Superior temporal gyrus (tissue), 1 donor: ENCODE measurements around the gene ERI2.
A peak's percentile ranks its signal among the peaks of the same experiment; 100 is the strongest.
"Not testable (repeated sequence)": the region's sequence is repeated elsewhere in the genome, so short reads cannot be mapped to it uniquely, and the experiment has no call there.

Source experiments
- DNase-seq: peaks from one replicate; pipeline ENCODE4 v3.0.0-alpha.2; 2016; ENCODE audit errors: extremely low spot score

Gene ERI2

GRCh38 chr16:20814784-20815183, 8.5 kb upstream of the ERI2 start:
- peak; percentile 25 for DNase-seq

GRCh38 chr16:20812510-20812909, 6.2 kb upstream of the ERI2 start:
- no peak for DNase-seq

- DNase-seq = no peak
Measured at GRCh38 chr16:20811889-20812439, 5.7 kb upstream of the ERI2 start.

DNA sequence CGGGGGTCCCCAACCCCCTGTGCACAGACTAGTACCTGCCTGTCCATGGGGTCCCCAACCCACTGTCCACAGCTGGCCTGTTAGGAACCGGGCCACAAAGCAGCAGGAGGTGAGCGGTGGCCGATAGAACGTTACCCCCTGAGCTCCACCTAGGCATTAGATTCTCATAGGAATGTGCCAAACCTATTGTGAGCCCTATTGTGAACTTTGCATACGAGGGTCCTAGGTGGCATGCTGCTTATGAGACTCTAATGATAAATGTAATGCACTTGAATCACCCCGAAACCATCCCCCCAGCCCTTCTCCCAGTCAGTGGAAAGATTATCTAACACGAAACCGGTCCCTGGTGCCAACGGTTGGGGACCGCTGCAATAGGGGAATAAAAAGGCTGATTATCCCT, 1.6 kb upstream of the ERI2 start:
- DNase-seq = no peak

DNA sequence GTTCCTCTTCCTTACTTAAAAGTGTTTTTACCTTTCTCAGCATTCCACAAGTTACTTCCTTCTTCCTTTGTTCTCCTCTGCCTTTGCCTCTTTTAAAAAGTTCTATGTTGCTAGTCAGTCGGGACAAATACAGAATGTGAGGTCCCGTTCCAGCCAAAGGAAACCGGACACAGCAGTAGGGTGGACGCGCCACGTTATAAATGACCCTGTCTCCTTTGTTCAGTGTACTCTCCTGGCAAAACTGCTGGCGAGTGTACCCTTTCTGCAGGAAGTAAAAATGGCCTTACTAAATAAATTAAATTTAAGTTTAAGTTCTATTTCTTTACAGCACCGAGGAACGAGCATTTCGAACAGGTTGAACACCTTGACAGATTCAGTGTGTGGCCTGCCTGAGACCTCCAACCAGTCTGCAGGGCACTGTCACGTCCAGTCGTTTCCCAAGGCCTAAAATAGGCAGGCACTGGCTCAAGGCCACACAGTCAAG, 546 bp downstream of the ERI2 start:
- not testable (repeated sequence) for DNase-seq

- DNase-seq = no peak
Measured at GRCh38 chr16:20803561-20804214, 2.6 kb downstream of the ERI2 start.

GRCh38 chr16:20803192-20803560, 3.1 kb downstream of the ERI2 start:
- DNase-seq = no peak

- no peak for DNase-seq
Measured at GRCh38 chr16:20801278-20801677, 5.0 kb downstream of the ERI2 start.

DNA sequence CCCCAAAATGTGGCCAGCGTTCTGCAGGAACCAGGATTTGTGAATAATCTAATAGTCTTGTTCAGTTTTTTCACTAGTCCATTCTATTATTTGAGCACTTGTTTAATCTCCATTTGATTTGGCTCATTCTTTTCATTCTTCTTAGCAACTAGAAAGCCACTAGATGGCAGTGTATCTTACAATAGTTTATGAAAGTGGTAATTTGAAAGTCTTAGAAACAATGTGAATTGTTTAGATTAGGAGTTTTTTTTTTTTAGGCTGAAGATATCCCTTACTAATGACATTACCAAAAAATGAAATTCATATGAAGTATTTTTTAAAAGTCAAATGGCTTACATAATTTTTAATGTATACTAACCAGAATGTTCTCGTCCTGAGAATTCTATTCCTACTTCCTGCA, 6.7 kb downstream of the ERI2 start:
- peak; percentile 62 for DNase-seq

GRCh38 chr16:20798364-20798763, 7.9 kb downstream of the ERI2 start:
- no peak for DNase-seq

DNA sequence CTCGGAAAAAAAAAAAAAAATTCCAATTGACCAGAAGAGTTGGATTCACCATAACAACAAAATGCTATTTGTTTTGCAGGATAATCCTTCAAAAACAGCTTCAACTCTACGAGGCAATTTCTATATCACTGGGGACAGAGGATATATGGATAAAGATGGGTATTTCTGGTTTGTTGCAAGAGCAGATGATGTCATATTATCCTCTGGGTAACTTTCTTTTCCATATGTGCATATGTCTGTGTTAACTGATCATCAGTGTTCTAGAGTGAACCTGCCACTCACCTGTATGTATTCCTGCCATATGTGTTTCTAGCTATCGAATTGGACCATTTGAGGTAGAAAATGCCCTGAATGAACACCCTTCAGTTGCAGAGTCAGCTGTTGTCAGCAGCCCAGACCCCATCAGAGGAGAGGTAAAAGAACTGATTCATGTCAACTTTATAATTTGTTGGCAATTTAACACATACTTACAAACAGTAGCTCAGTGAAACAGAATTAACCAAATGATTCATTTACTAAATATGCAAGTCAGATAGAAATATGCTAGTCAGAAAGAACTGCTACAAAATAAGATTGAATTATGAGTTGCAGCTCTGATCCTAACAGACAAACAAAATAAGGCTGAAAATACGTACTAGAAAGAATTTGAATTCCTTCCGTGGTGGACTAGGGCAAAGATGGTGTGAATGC, 14.2 kb downstream of the ERI2 start:
- no peak for DNase-seq

DNA sequence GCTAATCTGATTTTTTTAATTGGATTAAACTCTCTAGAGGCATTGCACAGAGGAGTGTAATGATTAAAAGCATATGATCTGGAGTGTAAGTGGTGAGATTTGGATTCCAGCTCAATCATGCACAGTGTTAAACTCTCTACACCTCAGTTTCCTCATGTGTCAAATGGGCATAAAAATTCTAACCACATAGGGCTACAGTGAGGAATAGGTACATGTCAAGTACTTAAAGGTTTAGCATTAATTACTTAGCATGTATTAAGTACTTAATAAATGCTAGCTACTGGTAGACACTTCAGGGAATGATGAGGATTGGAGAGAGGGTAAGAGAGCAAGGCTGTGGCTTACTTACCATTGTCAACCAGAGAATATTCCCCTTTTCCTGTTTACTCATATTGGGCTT, 17.1 kb downstream of the ERI2 start:
- no peak for DNase-seq

GRCh38 chr16:20784204-20784603, 22.1 kb downstream of the ERI2 start:
- DNase-seq = no peak

DNA sequence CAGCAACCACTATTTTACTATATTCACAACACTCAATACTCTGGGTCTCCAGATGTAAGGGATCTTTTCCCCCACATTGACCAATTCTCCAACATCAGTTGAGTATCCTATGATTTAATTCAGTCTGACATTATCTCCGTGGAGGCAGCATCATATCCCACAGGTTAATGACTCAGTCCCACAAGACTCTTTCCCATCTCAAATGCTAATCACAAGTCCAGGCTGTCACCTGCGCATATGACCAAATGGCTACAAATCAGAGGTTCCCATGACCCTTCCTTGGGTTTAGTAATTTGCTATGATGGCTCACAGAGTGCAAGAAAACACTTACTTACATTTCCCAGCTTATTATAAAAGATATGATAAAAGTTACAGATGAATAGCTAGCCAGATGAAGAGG, 23.8 kb downstream of the ERI2 start:
- DNase-seq = no peak

DNA sequence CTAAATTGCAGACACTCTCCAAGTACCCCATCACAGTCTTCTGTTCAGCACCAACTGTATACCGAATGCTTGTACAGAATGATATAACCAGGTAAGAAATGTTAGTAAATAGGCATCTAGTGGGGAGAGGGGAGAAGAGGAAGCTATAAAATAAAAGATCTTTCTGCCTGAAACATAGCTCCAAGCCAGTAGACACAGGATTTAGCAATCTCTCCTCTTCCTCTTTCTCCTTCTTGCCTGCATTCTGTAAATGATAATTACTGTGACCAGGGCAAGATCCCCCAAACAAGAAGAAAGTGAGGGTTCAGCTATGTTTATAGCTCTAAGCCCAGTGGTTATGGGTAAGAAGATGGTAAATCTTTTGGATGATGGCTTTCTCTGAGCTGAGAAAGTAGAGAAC, 24.6 kb downstream of the ERI2 start:
- DNase-seq = no peak

DNA sequence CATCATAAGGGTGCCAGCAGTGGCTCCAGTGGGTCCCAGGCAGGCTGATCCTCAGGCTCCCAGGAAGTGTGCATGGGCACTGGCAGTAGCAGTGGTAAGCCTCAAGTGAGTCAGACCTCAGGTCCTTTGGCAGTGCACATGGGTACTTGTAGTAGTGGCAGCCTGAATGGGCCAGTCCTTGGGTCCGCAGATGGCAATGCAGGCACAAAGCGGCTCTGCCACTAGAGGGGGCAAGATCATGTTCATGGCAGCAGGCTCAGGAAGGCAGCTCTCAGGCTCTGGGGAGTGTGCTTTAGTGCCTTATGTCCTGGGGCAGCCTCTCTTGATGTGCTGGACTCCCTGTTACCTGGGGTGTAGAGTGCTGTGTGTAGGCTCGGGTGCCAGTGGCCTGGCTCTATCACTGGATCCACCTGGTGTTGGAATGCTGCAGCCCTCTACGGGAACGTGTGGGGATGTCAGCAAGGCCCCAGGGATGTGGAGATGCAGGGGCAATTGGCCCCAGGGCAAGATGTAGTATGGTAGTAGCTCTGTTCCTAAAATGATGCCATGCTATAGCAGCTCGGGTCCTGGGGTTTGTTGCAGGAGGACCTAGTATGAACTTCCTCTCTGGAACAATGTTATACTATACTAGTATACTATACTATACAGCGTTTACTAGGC, 31.4 kb downstream of the ERI2 start:
- DNase-seq = no peak

GRCh38 chr16:20773679-20774078, 32.6 kb downstream of the ERI2 start:
- DNase-seq = no peak

GRCh38 chr16:20768818-20769217, 37.5 kb downstream of the ERI2 start:
- no peak for DNase-seq

GRCh38 chr16:20768121-20768520, 38.2 kb downstream of the ERI2 start:
- no peak for DNase-seq

GRCh38 chr16:20767577-20767976, 38.7 kb downstream of the ERI2 start:
- DNase-seq = no peak

GRCh38 chr16:20766294-20766693, 40.0 kb downstream of the ERI2 start:
- no peak for DNase-seq

- no peak for DNase-seq
Measured at GRCh38 chr16:20765732-20766131, 40.5 kb downstream of the ERI2 start.

DNA sequence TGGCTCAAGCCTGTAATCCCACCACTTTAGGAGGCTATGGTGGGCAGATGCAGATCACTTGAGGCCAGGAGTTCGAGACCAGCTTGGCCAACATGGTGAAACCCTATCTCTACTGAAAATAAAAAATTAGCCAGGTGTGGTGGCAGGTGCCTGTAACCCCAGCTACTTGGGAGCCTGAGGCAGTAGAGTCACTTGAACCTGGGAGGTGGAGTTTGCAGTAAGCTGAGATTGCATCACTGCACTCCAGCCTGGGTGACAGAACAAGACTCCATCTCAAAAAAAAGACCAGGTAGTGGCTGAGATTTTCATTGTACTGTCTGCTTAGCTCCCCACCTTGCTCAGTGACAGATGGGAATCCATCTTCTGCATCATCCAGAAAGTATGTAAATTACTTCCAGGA, 41.8 kb downstream of the ERI2 start:
- not testable (repeated sequence) for DNase-seq
